ENCODE results near the gene CLIC1.
"Not testable (repeated sequence)": the region's sequence is repeated elsewhere in the genome, so short reads cannot be mapped to it uniquely, and the experiment has no call there.

The CLIC1 gene

DNA sequence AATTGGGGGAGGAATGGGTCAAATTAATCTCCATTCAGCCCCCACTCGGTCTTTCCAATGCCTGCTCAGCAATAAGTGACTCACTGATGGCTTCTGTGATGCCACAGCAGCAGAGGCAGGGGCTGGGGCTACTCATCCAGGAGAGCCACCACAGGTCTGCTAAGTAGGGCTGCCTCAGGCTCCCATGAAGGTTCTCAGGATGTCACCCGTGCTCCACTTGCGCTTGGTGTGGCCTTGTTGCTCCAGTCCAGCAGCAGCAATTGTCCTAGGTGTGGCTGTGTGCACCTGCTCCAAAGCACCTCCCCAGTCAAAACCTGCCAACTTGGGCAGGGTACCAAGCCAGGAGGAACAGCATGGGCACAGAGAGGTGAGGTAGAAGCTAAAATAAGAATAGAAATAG lies 14.2 kb downstream of the CLIC1 start:
- DNase-seq (ENCODE audit: low read depth in 2 of 2), result no peak

DNA sequence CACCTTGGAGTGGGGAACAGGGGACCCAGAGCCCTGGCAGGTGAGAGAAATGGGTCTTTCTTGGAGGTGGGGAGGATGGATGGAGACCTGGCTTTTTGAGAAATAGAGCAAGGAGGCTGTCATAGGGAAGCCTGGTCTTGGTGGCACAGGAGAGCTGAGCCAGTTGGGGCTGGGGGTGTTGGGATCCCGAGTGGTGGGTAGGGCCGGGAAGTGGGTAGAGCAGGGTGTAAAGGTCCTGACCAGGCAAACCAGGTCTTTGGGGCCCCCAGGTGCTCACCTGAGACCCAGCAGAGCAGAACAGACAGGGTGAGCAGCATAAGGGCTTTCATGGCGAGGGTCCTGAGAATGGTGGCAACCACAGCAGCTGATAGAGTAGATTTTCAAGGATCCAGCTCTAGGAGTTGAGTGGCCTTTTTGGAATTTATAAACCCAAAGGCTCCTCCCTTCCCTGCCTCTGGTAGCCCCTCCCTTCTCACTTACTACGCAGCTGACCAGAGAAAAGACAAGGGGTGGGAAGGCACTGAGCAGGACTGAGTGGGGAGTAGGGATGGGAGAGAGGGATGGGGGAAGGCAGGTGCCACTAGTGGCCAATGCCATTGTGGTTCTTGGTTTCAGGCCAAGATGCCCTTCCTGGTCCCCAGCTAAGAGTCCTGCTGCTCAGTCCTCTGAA lies 14.8 kb downstream of the CLIC1 start, which contains the start of gene LY6G6C:
Gene LY6G6C (minus strand): TSS at position 396 of the 670 bp plus-strand sequence. CDS start 67 bp downstream, at position 329.
- DNase-seq (ENCODE audit: low read depth in 2 of 2), result no peak

DNA sequence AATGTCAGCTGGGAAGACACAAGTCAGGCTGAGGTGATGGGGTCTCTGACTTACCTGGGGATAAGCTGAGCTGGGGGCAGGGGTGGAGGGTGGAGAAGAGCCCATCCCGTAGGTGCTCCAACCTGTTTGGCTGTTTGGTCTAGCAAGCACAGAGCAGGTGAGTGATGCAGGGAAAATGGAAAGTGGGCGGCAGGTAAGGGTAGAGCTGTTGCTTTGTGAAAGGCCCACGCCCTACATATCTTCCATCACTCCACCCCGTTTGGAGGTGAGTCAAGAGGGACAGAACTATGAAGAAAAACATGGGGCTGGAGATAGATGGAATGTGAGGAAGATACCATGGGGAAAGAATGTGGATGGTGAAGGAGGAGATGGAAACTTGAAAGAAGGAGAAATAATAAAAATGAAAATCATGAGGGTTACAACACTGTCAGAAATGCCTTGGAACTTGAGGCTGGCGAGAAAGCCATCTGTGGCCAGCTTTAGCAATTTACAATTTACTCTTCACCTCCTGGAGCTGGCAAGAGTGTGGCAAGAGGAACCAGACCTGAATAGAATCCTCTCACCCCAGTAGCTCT lies 16.0 kb downstream of the CLIC1 start:
- no peak for DNase-seq (ENCODE audit: low read depth in 2 of 2)

DNA sequence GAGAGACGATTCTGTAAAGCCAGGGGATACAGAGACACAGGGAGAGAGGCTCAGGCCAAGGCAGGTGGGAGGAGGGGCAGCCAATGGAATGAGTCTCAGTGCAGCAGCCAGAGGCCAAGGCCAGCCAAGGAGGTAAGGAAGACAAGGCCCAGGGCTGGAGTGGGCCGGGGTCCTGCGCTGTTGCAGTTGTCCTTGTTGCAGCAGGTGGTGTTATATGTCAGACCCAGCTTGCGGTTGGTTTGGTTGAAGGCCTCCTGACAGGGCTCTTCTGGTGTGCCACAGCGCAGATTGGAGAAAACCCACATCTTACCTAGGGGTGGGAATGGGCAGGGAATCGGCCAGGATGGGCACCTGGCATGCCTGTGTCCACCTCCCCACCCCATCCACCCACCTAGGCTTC lies 17.3 kb downstream of the CLIC1 start:
- DNase-seq (ENCODE audit: low read depth in 2 of 2), result no peak

DNA sequence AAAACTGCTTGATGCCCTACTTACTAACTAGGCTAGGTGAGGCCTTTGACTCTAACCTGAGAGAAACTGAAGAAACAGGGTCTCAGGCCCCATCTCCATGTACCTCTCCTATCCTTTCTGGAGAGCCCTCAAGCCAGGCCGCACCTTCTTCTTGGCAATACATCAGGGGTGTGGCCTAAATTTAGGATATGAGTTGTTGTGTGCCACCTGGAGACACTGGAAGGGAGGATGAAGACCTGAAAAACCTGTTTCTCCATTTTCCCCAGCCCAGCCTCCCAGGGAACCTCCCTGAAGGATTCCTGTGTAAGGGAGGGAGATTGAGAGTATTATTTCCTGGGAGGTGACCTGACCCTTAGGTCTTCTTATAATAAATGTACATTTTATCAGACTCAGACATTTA lies 18.1 kb downstream of the CLIC1 start:
- no peak for DNase-seq (ENCODE audit: low read depth in 2 of 2)

GRCh38 chr6:31717499-31718222 lies 18.7 kb downstream of the CLIC1 start:
- no peak for DNase-seq (ENCODE audit: low read depth in 2 of 2)

- no peak for DNase-seq (ENCODE audit: low read depth in 2 of 2)
Measured at GRCh38 chr6:31715022-31715958, 21.0 kb downstream of the CLIC1 start, which contains the start of gene LY6G6D. TSS of gene LY6G6D (plus strand) at chr6:31715348. CDS start at chr6:31715356, 8 bp downstream.

DNA sequence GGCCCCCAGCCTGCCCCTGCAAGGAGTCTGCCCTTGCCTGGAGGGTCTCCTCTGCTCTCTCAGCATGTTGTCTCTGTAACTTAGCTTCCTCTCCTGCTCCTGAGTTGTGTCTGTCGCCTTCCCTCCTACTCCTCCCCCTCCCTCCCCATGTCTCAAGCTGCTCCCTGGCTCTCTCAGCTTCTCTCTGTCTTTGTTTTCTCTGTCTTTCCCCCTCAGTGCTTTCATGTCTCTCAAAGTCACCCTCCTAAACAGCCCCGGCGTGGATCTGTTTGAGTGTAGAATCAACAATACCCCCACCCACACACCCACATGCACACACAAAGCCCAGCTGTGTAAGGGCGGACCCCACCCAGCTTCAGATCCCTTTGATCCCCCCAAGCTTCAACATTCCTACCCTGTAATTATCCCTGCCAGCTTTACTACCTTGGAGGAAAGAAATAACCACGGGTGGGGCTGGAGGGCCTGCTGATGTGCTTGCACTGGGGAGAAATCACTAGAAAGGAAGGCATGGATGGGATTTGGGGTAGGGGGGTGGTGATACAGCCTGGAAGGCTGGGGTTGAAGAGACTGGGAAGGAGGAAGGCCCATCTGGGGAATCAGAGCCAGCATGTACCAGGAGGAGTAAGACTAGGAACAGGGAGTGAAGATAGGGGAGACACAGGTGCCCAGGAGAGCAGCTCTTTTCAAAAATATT lies 22.2 kb downstream of the CLIC1 start:
- DNase-seq (ENCODE audit: low read depth in 2 of 2), result no peak

DNA sequence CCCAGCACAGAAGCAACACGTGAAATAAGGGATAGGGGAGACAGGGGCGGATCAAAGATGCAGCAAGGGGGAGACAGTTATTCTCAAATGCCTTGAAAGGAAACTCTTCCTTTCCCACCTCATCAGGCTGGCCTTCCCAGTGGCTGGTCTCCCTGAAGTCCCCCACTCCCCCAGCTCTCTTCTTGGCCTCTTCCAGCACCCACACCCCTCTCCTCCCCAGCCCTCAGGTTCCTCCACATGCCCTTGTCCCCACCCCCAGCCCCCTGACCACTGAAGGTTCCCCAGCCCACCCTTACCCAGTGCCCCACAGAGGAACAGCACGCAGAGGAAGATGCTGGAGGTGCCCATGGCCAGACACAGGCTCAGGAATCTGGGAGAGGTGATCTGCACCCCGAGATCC lies 22.9 kb downstream of the CLIC1 start:
- no peak for DNase-seq (ENCODE audit: low read depth in 2 of 2)

DNA sequence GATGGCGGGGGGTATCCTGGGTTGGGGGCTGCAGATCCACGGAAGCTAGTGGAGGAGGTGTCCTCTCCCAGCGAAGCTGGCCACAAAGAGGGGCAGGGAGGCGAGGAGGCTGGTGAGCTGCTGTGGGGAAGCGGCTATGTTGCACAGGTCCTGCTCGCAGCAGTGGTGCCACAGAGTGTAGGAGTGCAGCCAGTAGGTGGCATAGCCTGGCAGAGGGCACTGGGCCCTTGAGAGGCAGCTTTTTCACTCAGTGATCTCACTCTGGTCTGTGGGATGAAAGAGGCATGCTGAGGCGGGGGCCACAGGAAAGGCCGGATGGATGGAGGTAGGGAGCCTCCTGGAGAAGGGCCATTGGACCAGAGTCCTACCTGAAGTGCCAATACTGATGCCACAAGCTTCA lies 24.0 kb downstream of the CLIC1 start:
- no peak for DNase-seq (ENCODE audit: low read depth in 2 of 2)

DNA sequence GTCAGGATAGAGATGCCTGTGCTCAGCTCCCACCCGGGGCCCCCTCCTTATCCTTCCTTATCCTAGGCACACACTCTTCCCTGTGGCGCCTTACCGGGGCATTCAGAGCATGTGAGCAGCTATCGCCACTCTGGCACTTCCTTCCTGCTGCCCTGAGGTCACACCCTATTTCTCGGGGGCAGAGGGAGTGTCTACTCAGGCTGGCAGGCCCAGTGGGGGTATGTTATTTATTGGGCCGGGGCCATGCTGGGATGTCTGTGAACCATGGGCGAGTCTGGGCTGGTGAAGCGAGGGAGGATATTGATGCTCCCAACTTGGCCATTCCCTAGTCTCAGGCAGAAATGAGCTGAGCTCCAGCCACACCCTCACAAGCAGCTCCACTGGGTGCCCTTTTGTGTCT lies 25.1 kb downstream of the CLIC1 start:
- no peak for DNase-seq (ENCODE audit: low read depth in 2 of 2)

DNA sequence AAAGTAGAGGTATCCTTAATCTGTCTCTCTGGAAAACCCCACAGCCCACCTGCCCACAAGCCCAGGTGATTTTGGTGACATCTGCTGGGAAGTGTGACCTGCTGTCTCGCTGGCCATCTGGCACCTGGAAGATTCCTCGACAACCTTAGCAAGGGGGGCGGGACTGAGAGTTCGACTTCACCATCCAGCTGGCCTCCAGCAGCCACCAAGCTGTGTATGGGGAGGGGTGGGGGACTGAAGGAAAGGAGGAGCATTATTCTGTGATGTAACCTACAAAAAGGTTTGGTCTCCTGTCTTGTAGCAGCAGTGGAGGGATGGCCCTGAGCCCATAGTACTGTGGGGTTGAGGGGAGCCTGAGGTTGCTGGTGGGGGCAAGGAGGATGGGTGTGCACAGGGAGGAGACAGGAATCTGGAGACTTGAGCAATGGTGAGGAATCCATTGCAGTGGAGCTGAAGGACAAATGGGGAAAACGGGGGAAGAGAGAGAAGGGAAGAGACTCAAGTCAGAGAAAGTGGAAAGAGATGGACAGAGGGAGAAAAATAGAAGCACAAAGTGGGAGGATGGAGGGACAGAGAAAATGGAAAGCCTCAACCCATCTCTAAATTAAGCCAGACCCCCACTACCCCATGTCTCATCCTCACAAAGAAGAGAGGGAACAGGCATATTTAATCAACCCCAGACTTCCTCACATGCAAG lies 25.7 kb downstream of the CLIC1 start:
- DNase-seq (ENCODE audit: low read depth in 2 of 2), result no peak

- DNase-seq (ENCODE audit: low read depth in 2 of 2), result not testable (repeated sequence)
Measured at GRCh38 chr6:31709157-31709556, 27.2 kb downstream of the CLIC1 start.

DNA sequence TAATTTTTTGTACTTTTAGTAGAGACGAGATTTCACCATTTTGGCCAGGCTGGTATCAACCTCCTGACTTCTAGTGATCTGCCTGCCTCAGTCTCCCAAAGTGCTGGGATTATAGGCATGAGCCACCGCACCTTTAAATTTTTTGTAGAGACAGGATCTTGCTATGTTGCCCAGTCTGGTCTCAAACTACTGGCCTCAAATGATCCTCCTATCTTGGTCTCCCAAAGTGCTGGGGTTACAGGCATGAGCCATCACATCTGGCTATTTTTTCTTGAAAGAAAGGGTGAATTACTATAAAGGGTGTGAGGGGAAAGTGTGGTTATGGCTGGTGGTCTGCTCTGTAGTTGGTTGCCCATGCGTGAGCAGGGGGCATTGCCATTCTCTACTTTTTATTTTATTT lies 28.1 kb downstream of the CLIC1 start:
- DNase-seq (ENCODE audit: low read depth in 2 of 2), result no peak

- DNase-seq (ENCODE audit: low read depth in 2 of 2), result no peak
Measured at GRCh38 chr6:31707701-31708100, 28.6 kb downstream of the CLIC1 start.

- no peak for DNase-seq (ENCODE audit: low read depth in 2 of 2)
Measured at GRCh38 chr6:31706599-31706998, 29.7 kb downstream of the CLIC1 start, which contains the start of gene LY6G6F. TSS of gene LY6G6F (plus strand) at chr6:31706866. CDS start at chr6:31706907, 41 bp downstream.

DNA sequence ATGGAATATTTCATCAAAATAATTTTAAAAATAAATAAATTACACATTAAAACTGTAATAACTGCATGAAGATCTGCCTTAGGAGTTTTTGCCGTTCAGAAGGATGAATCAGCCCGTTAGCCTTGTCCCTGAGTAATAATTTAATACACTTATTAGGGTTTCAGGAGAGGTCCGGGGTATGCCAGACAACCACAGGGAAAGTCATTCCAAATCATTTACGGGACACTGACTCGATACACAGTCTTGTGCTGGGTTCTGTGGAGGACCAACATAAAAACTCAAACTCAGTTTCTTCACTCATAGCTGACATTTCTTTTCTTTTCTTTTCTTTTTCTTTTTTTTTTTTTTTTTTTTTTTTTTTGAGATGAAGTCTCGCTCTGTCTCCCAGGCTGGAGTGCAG lies 30.4 kb downstream of the CLIC1 start:
- DNase-seq (ENCODE audit: low read depth in 2 of 2), result no peak

DNA sequence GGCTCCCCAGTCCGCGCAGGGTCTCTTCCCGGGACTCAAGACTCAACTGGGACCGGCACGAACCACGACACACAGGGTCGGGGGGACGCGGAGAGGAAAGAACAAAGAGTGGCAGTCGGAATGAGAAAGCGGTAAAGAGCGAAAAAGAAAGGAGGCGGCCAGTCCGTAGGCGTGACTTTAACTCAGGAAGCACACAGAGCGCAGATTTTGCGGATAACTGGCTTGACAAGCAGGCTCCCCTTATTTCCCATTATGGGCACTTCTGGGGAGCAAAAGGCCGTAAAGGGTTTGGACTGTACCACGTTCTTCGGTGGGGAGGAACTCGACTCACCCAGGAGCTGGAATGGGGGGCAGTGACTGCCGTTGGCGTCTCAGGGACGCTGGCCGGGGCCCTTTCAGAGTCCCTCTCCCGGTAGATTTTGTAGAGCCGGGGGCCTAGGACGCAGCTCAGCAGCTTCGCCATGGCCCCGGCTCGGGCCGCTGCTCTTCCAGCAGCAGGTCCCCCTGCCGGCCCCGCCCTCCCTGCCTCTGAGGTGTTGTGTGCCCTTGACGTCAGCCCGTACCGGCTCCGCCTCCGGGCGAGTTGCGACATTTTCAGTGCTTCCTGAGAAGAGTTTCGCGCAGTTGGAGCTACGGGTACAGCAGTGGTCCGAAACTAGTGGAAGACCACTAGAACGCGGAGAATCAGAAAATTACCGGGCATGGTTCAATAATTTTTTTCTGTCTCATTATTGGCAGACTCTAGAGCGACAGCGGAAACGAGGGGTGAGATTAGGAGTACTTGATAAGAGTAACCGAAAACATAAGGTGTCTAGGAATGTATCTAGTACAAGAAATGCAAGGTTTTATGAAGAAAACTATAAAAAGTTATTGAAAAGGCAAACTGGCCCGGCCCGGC lies 33.3 kb downstream of the CLIC1 start, which contains the start of gene ABHD16A:
Gene ABHD16A (minus strand): TSS at position 506 of the 898 bp plus-strand sequence. CDS start 43 bp downstream, at position 463.
- DNase-seq (ENCODE audit: low read depth in 2 of 2), result peak; percentile 96 to 97

GRCh38 chr6:31702405-31702818 lies 33.9 kb downstream of the CLIC1 start:
- DNase-seq (ENCODE audit: low read depth in 2 of 2), result no peak
